Forelimb muscle (tissue), 1 donor: Measurements from ENCODE around the gene CTSO. TPM values are rescaled to one million over a fixed set of nuclear protein-coding genes. Genes with fewer than 3 reads are reported as not detected.
A peak's percentile ranks its signal among the peaks of the same experiment; 100 is the strongest.

Experiments
- DNase-seq: peaks from one replicate; pipeline ENCODE4 v3.0.0-alpha.2; 2013; ENCODE audit warnings: low read depth
- polyA plus RNA-seq: library from polyadenylated mRNA; unstranded; fragments of 120-200 nt; gene quantifications from one replicate; pipeline ENCODE4 v1.2.1, GENCODE V29; 2013; ENCODE audit not compliant: insufficient read length

The CTSO gene, protein sequence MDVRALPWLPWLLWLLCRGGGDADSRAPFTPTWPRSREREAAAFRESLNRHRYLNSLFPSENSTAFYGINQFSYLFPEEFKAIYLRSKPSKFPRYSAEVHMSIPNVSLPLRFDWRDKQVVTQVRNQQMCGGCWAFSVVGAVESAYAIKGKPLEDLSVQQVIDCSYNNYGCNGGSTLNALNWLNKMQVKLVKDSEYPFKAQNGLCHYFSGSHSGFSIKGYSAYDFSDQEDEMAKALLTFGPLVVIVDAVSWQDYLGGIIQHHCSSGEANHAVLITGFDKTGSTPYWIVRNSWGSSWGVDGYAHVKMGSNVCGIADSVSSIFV
- polyA plus RNA-seq, result 26.0 TPM

DNA sequence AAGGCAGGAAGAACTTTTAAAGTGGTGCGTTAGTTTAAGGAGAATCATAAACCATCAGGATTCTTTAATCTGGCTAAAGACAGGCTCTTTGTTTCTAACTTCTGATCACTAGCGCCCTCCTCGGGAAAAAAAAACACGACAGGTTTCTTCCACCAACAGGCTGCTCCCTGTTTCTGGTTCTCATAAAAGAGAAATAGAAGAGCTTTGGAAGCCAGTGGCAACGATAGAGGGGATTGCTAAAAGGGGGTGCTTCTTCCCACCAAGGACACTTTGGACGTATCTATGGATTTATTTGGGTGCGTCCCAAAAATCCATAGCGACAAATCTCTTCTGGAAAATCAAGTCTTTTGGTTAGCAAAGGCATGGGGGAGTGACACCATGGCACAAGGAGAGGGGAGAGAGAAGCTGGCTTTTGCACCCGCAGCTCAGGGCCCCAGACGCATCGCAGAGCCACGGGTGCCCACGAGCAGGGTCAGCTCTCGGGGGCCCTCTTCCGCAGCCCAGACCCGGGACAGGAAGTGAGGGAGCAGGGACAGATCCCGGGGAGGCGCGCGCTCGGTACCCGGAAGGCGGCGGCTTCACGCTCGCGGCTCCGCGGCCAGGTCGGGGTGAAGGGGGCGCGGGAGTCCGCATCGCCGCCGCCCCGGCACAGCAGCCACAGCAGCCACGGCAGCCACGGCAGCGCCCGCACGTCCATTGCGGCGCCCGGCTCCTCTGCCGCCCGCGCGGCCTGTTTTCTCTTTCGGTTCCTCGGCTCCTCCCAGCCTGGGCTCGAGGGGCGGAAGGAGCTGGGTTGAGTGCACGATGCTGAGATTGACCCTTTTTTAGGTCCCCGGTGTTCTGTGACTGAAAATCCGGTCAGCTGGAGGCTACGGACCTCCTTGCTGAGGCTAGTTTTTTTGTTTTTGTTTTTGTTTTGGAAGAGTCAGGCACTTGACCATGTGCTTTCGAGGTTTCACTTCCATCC is at the start of gene CTSO:
Gene CTSO (minus strand): TSS at position 716 of the 967 bp plus-strand sequence. CDS start 19 bp downstream, at position 697.
- DNase-seq, result peak; percentile 86

DNA sequence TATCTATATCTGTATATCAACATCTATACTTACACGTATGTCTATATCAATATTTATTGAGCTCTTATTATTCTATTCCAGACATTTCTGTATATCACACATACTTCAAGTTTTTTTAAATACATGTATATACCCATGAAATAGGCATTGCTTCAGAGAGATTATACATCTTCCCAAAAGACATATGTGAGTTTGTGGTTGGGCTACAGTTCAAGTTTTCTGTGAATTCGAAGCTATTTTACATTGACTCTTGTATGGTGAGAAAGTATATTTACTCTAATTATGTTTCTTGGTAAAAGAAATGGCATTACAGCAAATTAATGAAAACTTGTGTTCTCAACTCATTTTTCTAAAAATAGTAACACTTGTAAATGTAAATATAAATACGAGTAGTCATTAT is 46.8 kb upstream of the CTSO start:
- no peak for DNase-seq

DNA sequence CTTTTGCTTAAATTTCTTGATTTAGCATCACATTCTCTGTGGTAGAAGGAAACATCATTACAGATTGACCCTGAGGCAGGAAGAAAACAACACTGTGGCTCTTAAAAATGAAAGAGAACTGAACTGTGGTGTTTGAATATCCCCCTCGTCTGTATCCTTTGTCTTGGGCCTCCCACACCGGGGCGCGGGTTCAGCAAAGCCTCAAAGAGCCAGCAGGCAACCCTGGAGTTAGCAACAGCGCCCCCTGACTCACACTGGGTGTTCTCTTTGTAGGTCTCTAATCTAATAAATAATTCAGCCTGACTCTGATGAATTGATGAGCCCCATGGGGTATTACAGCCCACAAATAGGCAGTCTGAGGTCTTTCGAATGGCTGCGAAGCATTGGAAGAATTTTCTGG is 46.1 kb upstream of the CTSO start:
- DNase-seq, result no peak

DNA sequence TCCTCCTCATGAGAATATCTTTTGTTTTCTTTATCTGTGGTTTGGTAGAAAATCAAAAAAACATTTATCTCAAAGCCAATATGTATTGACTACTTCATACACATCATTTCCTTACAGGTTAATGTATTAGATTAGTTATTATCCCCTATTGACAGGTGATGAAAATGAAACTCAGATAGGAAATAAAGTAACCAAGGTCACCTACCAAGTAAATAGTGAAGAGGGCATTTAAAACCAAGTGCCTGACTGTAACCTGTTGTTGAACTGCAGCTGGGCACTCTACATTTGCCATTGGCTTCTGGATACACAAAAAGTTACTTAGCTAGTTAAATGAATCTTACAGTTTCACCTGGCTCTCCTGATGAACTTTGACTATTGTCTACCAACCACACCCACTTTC is 41.4 kb upstream of the CTSO start:
- DNase-seq, result no peak

DNA sequence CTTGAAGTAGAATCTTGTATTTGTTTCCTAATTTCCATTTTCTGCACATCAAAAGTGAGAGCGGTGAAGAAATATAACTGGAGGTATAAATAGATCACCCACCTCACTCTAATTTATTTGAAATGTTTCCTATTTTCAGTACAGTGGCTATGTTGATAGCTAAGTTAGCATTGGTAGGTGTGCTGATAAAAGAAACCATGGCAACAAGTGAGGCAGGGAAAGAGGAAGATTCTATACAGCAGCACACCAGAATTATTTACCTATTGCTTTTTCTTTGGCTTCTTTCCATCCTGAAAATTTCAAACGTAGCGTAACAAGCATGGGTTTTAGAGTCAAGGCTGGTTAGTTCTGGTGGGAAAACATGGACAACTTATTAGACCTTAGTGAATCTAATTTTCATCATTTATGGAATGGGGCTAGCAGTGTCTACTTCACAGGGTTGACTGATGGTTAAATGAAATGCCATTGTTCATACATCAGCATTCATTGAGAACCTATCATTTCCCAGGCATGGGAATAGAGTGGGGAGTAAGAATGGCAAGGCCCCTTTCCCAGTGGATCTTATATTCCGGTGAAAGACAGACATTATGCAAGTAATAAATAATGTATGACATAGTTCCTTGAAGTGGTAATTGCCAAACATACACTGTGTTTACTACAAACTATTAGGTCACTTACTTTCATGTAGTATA is 30.6 kb upstream of the CTSO start:
- no peak for DNase-seq

DNA sequence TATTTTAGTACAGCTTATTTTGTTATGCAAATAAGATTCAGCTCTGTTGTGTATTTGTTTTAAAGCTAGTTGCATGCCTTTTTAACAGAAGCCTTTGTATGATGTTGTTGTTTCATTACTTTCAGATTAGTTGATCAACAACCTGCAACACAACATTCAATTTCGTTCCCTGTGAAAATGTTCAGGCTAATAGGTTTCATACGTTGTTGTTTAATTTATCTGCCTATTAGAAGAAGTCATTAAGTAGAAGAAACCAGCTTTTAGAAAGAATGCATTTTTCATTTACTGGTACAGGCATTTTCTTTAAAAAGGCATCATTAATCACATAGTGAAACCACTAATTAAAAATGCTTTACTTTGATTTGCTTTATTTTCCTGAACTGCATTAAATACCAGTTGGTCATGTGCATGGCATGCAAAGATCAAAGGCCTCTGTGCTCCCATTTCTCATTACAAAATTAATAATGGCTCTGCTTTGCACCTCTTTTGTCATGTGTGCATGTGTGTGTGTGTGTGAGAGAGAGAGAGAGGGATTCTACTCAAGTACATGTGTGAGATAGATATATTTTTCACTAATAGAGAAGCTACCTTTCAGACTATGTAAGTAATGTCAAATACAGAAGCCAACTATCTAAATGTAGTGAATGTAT is 29.2 kb upstream of the CTSO start:
- no peak for DNase-seq

DNA sequence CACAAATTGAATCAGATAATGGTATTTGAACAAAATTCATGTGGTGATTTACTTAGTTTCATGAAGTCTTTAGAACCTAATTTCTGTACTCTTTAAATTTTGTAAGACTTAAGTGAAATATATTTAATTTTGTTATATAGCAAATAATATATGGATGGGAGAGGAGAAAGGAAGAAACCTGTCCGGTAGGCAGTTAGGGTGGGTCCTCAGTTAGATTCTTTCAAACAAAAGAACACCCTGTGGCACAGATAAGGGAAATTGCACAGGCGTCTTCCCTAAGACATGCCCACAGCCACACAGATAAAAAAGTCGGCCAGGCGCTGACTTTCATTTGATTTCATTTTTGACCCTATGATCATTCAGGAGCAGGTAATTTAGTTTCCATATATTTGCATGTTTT is 25.1 kb upstream of the CTSO start:
- no peak for DNase-seq

DNA sequence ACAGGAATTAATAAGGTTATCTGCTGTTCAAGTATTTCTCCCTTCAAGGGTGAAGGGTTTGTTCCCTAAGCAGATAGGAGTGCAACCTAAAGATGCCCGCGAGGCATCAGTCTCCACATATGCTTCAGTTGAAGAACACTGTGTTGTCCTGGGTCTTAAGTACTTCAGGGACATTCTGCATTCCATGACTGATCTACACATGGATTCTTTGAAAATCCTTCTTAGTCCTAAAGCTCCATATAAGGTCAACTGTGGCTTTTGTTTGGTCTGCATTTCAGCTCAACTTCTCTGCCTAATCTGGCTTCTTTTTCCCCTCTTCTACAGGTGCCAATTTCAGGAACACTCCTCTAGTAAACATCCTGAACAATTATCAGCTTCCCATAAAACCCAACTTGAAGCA is 21.8 kb upstream of the CTSO start:
- DNase-seq, result no peak

DNA sequence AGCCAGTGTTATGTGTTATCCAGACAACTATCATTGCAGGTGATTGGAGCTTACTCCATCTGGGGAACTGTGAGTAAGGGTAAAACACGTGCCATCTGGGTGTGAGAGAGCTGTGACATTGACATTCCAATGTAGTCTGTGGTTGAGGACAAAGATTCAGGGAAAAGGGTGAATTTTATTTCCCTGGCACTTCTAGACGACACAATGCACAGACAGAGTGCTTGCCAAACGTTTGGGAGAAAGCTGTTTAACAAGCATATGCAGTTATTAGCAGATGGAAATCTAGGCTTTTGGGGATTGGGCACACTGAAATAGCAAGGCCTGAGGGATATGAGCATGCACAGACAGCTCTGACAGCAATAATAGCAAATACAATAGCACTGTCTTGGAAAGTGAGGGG is 21.3 kb upstream of the CTSO start:
- no peak for DNase-seq

DNA sequence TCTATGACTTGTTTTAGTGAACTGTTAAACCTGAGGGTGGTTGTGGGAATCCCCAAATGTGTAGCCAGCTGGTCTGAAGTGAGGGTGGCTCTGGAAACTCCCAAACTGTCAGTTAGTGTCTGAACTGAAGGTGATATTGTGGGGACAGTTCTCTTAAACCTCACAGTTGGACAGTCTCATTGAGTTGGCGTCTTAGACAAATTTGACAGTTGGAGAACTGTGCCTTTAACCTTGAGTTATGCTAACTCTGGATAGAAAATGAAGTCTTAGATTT is 20.7 kb upstream of the CTSO start:
- no peak for DNase-seq

DNA sequence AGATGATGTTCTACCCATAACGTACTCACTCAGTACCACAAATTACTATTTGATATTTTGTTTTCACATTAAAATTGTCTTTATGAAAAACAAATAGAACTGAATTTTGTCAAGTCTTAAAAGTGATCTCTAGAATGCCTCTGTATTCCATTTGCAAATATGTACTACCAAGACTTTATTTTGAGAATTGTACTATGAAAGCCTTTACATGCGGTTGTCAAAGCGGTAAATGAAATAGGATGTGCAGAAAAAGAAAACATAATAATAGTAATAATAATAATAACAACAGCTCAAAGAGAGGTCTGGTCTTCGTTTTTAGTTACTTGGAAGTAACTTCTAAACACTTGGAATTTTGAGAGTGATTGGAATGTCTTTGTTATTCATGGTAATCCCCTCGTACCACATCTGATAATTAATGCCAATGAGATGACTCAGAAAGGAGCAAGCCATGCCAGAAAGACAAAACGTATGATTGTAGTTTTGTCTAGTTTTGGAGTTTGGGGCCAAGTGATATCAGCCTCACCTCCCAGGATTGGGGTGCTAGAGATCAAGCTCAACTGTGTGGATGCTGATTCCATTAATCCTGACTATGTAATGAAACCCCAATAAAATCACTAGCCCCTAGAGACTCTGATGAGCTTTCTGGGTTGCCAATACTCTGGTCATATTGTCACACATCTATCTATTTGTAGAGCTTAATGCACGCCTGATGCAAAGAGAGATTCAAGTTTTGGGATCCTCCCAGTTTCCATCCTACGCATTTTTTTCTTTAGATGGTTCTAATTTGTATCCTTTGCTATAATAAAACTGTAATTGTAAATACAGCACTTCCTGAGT is 20.2 kb upstream of the CTSO start:
- DNase-seq, result no peak

DNA sequence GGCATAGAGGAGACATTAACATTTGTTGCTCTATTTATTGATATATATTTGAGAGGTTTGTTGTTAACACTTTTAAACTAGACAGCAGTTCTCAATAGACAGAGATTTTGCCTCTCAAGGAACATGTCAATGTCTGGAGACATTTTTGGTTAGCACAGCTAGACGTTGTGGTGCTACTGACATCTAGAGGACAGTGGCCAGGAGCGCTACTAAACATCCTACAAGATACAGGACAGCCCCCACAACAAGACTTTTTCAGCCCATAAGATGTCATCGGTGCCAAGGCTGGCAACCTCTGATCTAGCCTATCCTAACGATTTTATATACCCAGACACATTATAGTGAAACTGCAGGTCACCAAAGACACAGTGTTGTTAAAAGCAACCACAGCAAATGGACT is 18.4 kb upstream of the CTSO start:
- no peak for DNase-seq

DNA sequence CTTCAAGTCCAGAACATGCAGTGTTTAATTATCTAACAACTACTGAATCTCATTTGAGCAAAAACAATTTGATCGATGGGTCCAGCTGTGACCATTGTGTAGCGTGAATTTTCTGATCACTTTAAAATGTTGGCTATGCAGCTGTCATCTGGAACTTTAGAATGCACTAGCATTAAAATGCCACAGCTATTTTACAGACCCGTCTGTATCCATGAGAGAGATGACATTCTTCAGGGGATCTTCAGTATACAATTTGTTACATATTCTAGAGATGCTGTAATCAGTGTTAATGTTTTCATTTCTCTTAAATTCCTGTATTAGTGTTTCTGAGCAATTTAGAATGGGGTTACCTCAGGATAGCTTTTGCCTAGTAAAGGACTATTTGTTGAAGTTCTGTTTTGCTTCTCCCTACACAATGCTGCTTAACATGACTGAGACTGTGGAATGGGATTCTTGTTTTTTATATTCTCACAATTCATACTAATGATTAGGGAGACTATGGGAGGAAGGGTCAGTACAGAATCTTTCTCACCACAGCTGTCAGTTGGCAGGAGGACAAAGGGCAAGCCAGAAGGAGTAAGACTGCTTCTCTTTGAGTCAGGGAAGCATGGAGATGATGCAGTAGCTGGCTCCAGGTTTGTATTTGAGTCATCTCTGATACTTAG is 13.2 kb upstream of the CTSO start:
- DNase-seq, result no peak

DNA sequence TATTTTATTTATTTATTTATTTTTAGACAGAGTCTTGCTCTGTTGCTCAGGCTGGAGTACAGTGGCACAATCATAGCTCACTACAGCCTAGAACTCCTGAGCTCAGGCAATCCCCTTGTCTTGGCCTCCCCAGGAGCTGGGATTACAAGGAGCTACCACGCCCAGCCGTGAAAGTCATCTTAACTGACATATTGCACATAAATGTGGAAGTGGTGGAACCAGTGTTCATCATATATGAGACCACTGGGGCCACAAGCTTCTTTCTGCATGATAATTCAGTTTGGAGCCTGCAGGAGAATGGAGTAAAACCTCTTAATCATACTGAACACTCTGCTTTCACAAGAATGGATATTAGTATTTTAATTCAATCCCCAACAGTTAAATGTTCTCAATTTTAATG is 12.5 kb upstream of the CTSO start:
- DNase-seq, result no peak

DNA sequence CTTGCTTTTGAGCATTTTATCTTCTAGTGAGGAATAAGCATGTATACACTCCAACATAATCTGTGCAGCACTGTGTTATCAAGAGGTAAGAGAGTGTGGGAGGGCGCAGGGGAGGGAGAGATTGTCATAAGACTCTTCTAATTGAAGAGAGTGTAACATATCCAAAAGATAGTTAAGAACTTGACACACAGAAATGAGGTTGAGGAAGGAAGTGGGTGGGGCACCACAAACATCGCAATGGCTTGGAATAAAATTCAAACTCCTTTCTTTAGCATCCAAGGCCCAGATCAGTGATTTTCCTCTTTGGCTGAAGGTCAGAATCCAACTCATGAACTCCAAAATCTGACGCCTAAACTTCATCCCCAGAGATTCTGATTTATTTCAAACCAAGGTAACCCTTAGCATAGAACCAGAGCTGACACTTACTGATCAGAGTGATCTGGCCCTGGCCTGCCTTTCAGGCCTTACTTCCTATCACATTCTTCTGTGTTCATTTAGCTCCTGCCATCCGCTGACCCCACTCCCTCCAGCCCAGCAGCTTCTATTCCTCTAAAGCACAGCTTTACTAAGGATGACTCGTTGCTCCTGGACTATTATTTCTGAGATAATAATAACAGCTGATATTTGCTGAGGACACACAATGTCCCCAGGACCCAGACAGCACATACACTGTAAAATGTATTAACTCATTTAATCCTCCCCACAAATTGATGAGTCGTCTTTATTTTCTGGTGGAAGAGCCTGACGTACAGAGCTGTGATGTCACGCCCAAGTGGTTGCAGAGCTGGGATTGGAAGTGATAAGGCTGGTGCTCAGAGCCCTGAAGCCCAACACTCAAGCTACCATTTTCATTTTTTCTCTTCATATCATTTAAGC is 10.6 kb upstream of the CTSO start:
- no peak for DNase-seq

DNA sequence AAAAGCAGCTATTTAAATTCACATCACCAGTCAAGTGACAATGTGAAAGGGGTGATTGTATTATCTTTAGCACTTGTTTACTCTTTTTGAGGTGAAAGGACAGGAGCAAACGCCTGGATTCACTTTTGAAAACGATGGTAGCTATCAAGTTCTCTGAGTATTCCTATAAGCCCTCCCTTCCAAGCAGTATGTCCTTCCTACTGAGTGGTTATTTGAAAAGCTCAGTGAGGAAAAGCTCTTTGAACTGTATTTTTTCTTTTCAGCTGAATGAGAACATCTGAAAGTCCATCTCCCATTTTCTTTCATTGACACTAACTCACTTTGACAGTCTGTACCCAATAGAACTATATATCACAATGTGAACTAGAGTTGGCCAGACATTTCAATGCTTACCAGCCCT is 9.1 kb upstream of the CTSO start:
- no peak for DNase-seq

DNA sequence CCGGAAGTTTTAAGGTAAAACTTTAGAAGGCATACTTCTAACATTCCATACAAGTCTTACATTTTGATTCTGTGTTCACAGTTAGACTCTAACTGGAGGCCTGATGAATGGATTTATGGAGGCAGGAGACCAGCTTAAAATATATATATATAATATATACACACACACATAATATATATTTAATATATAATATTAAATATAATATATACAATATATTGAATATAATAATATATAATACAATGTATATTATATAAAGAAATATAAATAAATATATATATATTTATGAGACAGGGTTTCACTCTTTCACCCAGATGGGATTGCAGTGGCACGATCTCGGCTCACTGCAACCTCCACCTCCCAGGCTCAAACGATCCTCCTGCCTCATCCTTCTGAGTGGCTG is 7.9 kb upstream of the CTSO start:
- DNase-seq, result no peak

DNA sequence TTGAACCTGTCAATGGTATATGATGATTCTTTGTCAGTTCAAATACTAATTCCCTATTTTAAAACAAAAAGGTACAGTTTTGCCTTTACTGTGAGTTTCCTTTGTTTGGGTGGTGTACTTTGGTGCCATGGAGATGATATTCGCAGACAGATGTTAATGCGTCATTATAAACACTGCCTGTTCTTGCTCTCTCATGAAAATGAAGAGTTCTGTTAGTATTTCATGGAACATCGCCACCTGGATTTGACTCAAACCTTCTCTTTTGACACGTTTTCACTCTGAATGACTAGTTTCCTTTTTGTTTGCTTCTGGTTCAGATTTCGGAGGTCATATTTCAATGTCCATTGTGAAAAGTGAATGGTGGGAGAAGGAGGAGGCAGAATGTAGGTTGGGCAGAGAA is 6.9 kb upstream of the CTSO start:
- no peak for DNase-seq

DNA sequence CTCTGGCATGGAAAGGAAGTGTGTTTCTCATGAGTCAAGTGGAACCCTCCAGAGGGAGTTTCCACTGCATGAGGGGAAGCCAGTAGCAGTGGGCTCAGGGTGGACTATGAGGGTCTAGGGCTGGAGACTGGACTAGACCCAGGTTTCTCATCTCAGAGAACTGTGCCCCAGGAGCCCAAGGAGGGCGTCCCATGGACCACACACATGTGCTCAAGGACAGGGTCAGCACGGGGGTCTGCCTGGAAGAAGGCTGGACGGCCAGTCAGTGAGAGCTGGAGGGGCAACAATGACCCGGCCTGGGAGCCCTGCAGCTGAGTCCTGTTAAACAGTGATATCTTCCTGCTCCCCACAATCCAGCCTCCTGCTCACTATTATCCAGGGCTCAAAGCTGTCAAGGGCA is 5.8 kb upstream of the CTSO start:
- no peak for DNase-seq

DNA sequence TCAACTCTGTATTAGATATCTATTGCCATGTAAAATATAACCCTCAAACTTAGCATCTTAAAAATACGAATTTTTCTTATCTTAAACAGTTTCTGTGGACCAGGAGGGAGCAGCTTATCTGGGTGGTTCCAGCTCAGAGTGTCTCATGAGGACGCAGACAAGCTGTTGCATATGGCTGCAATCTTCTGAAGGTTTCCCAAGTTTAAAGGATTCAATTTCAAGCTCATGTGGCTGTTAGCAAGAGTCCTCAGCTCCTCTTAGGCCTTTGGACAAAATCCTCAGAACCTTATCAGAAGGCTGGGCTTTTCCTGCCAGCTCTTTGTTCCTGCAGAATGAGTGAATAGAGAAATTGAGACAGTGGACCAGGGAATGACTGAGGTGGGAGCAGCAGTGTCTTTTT is 2.8 kb upstream of the CTSO start:
- DNase-seq, result no peak
